CD1c-positive myeloid dendritic cell (primary cell): ENCODE results near the gene GOSR1.
"Not testable (repeated sequence)": the region's sequence is repeated elsewhere in the genome, so short reads cannot be mapped to it uniquely, and the experiment has no call there.

Experiments used
- DNase-seq: peaks from one replicate; pipeline ENCODE4 v3.0.0-alpha.2; 2016; ENCODE audit errors: extremely low spot score

Gene GOSR1

GRCh38 chr17:30561766-30562165 is 84.6 kb downstream of the GOSR1 start:
- not testable (repeated sequence) for DNase-seq

- DNase-seq = not testable (repeated sequence)
Measured at GRCh38 chr17:30563131-30563904, 86.1 kb downstream of the GOSR1 start.

- not testable (repeated sequence) for DNase-seq
Measured at GRCh38 chr17:30563905-30564390, 86.7 kb downstream of the GOSR1 start.

GRCh38 chr17:30564422-30565072 is 87.3 kb downstream of the GOSR1 start:
- DNase-seq = peak; percentile 64

GRCh38 chr17:30565073-30565935 is 88.1 kb downstream of the GOSR1 start:
- no peak for DNase-seq

GRCh38 chr17:30566104-30566503 is 88.9 kb downstream of the GOSR1 start:
- DNase-seq = not testable (repeated sequence)

GRCh38 chr17:30566516-30567225 is 89.5 kb downstream of the GOSR1 start:
- not testable (repeated sequence) for DNase-seq

GRCh38 chr17:30567231-30568116 is 90.3 kb downstream of the GOSR1 start:
- DNase-seq = no peak

GRCh38 chr17:30568117-30568430 is 90.9 kb downstream of the GOSR1 start:
- DNase-seq = no peak

- not testable (repeated sequence) for DNase-seq
Measured at GRCh38 chr17:30569531-30570175, 92.4 kb downstream of the GOSR1 start.

GRCh38 chr17:30570191-30570590 is 93.0 kb downstream of the GOSR1 start:
- DNase-seq = no peak

GRCh38 chr17:30570596-30571265 is 93.5 kb downstream of the GOSR1 start:
- DNase-seq = no peak

GRCh38 chr17:30571404-30571803 is 94.2 kb downstream of the GOSR1 start:
- not testable (repeated sequence) for DNase-seq

- no peak for DNase-seq
Measured at GRCh38 chr17:30571921-30572320, 94.7 kb downstream of the GOSR1 start.

GRCh38 chr17:30572651-30573554 is 95.7 kb downstream of the GOSR1 start:
- DNase-seq = not testable (repeated sequence)

GRCh38 chr17:30573603-30574175 is 96.5 kb downstream of the GOSR1 start:
- DNase-seq = no peak

- DNase-seq = not testable (repeated sequence)
Measured at GRCh38 chr17:30574309-30574708, 97.1 kb downstream of the GOSR1 start.

GRCh38 chr17:30574806-30575205 is 97.6 kb downstream of the GOSR1 start:
- not testable (repeated sequence) for DNase-seq
